ENCODE data around the gene GLRX. TPM values are rescaled to one million over a fixed set of nuclear protein-coding genes. Genes with fewer than 3 reads are reported as not detected.

The GLRX gene
- total and polyA plus RNA-seq, 2 of the 13 experiments (the other 11 are each of a cell fraction or from before 2014, with no cell fraction given), result 63.8 to 499 TPM

DNA sequence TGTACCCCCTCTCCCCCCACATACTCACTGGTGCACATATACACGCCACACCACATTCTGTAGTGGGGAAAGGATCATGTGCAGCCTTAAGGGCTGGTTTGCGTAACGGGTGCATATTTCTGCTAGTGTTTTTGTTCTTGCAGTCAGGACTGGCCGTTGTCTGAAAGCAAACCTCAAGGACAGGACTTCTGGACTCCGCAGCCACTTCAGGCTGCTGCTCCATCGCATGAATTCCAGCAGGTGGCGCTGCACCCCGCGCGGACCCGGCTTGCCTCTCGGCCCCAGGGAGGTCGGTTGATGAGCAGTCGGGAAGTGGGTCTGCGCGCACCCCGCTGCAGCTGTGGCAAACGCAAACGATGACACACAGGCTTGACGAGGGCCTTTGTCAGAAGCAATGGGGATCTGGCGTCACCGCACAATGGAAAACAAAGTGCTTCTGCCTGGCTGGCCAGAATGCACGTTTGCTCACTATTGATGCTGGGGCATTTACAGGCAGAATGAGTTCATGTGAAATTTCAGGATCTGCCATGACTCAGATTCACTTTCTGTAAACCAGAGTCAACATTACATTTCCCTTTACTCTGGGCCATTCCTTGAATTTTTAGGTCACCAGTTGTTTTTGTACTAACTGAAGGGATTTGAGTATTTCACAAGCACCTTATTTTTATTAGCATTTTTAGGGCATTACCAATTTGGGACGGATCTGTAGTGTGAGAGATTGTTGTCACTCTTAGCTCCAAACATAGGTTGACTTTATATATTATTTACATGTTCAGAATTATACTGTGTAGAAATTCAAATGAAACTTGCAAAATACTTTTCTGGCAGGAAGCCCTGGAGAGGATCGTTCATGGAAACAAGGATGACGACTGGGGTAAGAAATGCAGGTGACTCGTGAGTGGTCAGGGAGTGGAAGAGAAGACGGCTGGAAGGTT lies 36.4 kb upstream of the GLRX start (continued):
- TF ChIP-seq PBX3 (CRISPR knock-in tag; IDR thresholded peaks at IDR 0.05; ENCODE audit: borderline replicate concordance) (no peak), ZNF646 (CRISPR knock-in tag; IDR thresholded peaks at IDR 0.05) (no peak; the same call in 1 of the 2 replicates), FOSL2 (CRISPR knock-in tag; IDR thresholded peaks at IDR 0.05) (peak; percentile 94), THYN1 (CRISPR knock-in tag; IDR thresholded peaks at IDR 0.05; ENCODE audit: borderline replicate concordance, low read depth) (peak; percentile 70; the same call in 1 of the 2 replicates), KAT2B (IDR thresholded peaks at IDR 0.05; ENCODE audit: borderline replicate concordance, low read depth, low read length) (no peak), HCFC1 (IDR thresholded peaks at IDR 0.05; ENCODE audit: low read depth, low read length) (0 out of 2 replicates have a peak, but pooled peaks have one; percentile 31), ATF1 (CRISPR knock-in tag; IDR thresholded peaks at IDR 0.05) (peak; percentile 74), ZNF839 (CRISPR knock-in tag; IDR thresholded peaks at IDR 0.05; ENCODE audit: borderline replicate concordance) (peak; percentile 35; the same call in 1 of the 2 replicates), ZNF576 (CRISPR knock-in tag; IDR thresholded peaks at IDR 0.05) (no peak), ZNF350 (CRISPR knock-in tag; IDR thresholded peaks at IDR 0.05; ENCODE audit: borderline replicate concordance, low read depth) (peak; percentile 90), HIVEP1 (CRISPR knock-in tag; IDR thresholded peaks at IDR 0.05) (peak; percentile 71; the same call in 1 of the 2 replicates), BRD4 (CRISPR knock-in tag; IDR thresholded peaks at IDR 0.05) (peak; percentile 93; the same call in 1 of the 2 replicates), CBX1 (IDR thresholded peaks at IDR 0.05; ENCODE audit: low read depth) (peak; percentile 86), ZNF773 (CRISPR knock-in tag; IDR thresholded peaks at IDR 0.05; ENCODE audit: borderline replicate concordance) (no peak), REPIN1 (CRISPR knock-in tag; IDR thresholded peaks at IDR 0.05; ENCODE audit: borderline replicate concordance, low read depth) (peak; percentile 90), ZNF616 (CRISPR knock-in tag; IDR thresholded peaks at IDR 0.05; ENCODE audit: low read depth) (no peak)
- TF ChIP-seq, protein P1, sequence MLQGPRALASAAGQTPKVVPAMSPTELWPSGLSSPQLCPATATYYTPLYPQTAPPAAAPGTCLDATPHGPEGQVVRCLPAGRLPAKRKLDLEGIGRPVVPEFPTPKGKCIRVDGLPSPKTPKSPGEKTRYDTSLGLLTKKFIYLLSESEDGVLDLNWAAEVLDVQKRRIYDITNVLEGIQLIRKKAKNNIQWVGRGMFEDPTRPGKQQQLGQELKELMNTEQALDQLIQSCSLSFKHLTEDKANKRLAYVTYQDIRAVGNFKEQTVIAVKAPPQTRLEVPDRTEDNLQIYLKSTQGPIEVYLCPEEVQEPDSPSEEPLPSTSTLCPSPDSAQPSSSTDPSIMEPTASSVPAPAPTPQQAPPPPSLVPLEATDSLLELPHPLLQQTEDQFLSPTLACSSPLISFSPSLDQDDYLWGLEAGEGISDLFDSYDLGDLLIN (CRISPR knock-in tag; IDR thresholded peaks at IDR 0.05; ENCODE audit: borderline replicate concordance), result no peak
- TF ChIP-seq, protein P2, sequence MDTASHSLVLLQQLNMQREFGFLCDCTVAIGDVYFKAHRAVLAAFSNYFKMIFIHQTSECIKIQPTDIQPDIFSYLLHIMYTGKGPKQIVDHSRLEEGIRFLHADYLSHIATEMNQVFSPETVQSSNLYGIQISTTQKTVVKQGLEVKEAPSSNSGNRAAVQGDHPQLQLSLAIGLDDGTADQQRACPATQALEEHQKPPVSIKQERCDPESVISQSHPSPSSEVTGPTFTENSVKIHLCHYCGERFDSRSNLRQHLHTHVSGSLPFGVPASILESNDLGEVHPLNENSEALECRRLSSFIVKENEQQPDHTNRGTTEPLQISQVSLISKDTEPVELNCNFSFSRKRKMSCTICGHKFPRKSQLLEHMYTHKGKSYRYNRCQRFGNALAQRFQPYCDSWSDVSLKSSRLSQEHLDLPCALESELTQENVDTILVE (CRISPR knock-in tag; IDR thresholded peaks at IDR 0.05), result no peak

Measured in HepG2 (cell line).